GM10847 (cell line): ENCODE measurements around the gene ROR1.

Experiments used
- POLR2A ChIP-seq: IDR thresholded peaks from 2 replicates; pipeline ENCODE4 v1.6.1; 2011; ENCODE audit not compliant: insufficient read length; ENCODE audit errors: extremely low read depth

ROR1 gene

DNA sequence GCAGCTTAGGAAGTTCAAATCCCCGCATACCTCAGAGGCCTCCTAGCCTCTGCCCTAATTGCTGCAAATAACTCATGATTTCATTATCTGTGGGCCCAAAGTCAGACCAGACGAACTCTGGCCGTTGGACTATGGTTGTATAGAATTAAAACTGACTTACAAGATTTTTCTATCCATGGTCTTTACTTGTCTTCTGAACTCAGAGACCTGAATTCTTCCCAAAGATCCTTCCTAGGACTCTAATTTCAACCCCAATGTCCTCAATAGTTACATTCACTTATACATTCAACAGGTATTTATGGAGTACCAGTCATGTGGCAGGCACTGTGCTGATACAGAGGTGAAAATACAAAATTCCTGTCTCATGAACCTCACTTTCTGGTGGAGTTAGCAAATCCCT lies 247.2 kb downstream of the ROR1 start:
- no peak for TF ChIP-seq POLR2A

GRCh38 chr1:64025051-64025450 lies 251.2 kb downstream of the ROR1 start:
- TF ChIP-seq POLR2A: no peak

GRCh38 chr1:64029037-64029436 lies 255.2 kb downstream of the ROR1 start:
- no peak for TF ChIP-seq POLR2A

- no peak for TF ChIP-seq POLR2A
Measured at GRCh38 chr1:64030411-64030810, 256.6 kb downstream of the ROR1 start.

DNA sequence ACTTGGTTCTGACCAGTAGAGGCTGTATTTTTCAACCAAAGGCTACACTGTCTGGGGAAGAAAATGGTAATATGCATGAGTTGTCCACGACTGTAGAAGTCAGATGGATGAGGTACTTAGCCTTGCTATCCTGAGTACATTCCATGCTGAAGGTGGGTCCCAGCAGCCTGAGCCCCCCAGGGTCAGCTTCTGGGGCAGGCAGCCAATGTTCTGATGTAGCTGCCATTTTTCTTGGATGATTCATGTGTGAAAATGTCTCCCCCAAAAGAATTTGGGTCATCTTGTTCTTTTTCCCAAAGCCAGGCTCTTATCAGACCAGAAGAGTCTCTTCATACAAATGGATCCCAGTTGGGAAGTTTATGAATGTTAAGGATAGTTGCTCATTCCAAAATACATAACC lies 257.4 kb downstream of the ROR1 start:
- no peak for TF ChIP-seq POLR2A

DNA sequence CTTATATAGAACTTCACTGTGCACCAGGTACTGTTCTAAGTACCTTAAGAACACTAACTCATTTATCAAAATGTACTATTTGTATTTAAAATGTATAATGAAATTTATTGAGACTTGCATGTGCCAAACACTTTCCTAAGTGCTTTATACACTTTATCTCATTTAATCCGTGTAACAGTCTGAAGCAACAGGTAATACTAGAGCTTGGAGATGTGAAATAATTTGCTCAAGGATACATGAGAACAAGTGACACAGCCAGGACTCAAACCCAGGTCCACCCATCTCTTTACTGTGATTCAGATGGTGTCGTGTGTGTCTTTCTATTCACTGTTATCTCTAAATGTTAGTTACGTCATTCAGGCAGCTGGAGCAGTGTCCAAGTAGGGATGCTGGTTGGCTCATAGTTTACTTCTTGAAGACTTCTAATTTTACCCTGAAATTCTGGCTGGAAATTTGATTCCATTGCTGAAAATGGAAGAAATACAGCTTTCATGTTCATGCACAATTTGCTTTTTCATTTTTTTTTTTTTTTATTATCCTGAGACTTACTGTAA lies 259.9 kb downstream of the ROR1 start:
- TF ChIP-seq POLR2A: no peak

GRCh38 chr1:64036549-64036948 lies 262.7 kb downstream of the ROR1 start:
- no peak for TF ChIP-seq POLR2A

- TF ChIP-seq POLR2A: no peak
Measured at GRCh38 chr1:64038119-64038518, 264.3 kb downstream of the ROR1 start.

DNA sequence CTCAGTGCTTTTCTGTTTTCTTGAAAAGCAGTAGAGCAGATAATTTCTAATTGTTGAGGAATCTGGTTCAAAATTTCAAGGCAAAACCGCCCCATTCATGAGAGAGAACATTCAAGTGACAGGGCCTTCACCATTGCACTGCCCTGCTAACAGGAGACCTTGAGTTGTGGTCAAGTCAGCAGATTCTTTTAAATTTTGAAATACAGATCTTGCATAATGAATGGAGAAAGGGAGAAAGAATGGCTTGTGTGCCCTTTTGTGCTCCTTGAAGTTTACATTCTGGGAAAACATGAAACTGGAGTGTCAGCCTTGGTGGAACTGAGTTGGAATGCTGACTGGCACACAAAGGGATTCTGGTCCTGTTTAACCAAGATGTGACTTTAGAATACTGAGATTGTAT lies 265.1 kb downstream of the ROR1 start:
- no peak for TF ChIP-seq POLR2A

DNA sequence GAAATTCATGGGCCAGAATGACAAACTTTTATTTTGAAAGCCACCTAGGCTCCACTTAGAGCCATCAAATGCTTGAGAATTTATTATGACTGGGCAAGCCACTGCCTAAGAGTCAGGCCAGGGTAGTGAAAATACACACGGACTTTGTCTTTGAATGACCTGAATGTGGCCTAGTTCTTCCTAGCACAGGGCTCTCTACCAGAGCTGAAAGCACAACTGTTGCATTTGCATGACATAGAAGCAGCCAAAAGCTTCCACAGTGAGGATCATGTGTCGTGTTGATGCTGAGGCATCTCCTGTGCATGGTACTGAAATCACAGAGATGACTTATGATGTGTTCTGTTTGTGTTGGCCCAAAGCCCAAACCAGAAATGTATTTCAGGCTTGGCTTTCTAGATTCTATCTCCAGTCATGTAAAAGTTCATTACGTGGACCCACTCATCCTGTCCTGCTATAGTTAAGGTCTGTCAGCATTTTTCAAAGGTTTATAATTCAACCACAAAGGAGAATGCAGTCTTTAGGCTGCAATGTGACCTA lies 265.6 kb downstream of the ROR1 start:
- no peak for TF ChIP-seq POLR2A

- no peak for TF ChIP-seq POLR2A
Measured at GRCh38 chr1:64041371-64042131, 267.7 kb downstream of the ROR1 start.

GRCh38 chr1:64042331-64043100 lies 268.7 kb downstream of the ROR1 start:
- TF ChIP-seq POLR2A: no peak

DNA sequence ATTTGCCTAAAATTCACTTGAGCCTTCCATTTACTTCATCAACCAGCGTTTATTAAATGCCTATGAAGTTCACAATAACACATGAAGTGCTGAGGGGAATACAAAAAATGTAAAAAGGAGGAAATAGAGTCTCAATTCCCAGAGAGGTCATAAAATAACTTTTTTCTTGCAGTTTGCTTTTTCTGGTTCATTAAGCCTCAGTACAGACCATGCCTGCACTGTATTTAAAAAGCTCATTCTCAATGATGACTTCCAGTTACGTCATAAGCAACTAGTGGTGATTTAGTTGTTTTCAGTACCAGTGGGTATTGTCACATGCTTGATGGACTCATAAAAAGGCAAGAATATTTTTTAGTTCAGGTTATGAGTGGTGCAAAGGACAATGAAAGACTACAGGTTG lies 269.5 kb downstream of the ROR1 start:
- TF ChIP-seq POLR2A: no peak

DNA sequence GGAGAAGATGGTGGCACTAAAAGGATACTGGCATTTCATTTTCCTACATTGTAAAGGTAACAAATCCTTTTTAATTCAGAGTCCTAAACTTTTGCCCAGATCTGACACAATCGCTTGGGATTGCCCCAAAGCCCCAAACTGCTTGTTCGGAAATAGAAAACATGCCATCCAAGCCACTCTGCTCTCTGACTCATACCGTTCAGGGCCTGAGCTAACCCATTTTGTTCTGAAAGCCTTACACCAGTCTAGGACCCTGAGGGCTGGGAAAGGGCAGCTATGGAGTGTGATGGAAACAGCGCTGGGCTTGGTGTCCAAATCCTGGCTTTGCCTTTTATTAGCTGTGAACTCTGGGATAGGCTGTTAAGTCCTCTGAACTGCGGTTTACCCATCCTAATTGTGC lies 270.2 kb downstream of the ROR1 start:
- TF ChIP-seq POLR2A: no peak

DNA sequence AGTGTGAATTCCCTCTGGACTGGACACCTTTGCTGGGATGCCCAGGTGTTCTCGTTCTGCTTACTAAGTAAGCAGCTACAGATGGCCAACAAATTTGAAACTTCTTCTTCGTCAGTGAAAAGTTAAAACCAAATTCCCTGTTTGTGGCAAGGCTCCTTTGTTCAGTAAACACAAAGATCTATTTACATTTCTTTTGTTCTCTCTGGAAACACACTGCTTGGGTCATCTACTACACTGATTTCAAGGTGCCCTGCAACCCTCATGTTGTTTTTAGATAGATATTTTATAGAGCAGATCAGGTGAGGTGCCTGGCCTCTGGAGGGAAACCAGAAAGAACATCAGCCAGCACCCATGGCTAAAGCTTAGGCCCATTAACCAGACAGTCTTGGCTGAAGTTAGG lies 272.4 kb downstream of the ROR1 start:
- TF ChIP-seq POLR2A: no peak

- TF ChIP-seq POLR2A: no peak
Measured at GRCh38 chr1:64046891-64047290, 273.1 kb downstream of the ROR1 start.

GRCh38 chr1:64047549-64047996 lies 273.8 kb downstream of the ROR1 start:
- TF ChIP-seq POLR2A: no peak
